MM.1S (cell line): Measurements from ENCODE around the gene PIK3C2G.

Source experiments
- DNase-seq: peaks from one replicate; pipeline ENCODE4 v3.0.0-alpha.2; 2015
- H2AFZ ChIP-seq: fragments of 300-600 bp; sonication (generic); 2 replicates; pipeline ENCODE4 v1.6.0; 2016; ENCODE audit warnings: antibody characterized with exemption, low read length
- H3F3A ChIP-seq: fragments of 300-600 bp; sonication (generic); 2 replicates; pipeline ENCODE4 v1.6.1; 2016; ENCODE audit warnings: mild to moderate bottlenecking, antibody characterized with exemption, low read length, moderate library complexity, mixed read lengths; ENCODE audit not compliant: insufficient read depth
- H3K27ac ChIP-seq: fragments of 300-600 bp; sonication (generic); 2 replicates; pipeline ENCODE4 v1.5.1; 2016; ENCODE audit warnings: mild to moderate bottlenecking, low read length
- H3K27me3 ChIP-seq: fragments of 300-600 bp; sonication (generic); replicated peaks from 2 replicates; pipeline ENCODE4 v1.6.0; 2016; ENCODE audit warnings: low read length; ENCODE audit not compliant: insufficient read depth
- H3K36me3 ChIP-seq: fragments of 300-600 bp; sonication (generic); replicated peaks from 2 replicates; pipeline ENCODE4 v1.6.1; 2016; ENCODE audit warnings: mild to moderate bottlenecking, low read length, mixed read lengths; ENCODE audit not compliant: insufficient read depth
- H3K4me1 ChIP-seq: fragments of 300-600 bp; sonication (generic); 2 replicates; pipeline ENCODE4 v1.6.1; 2016; ENCODE audit warnings: low read length, mixed read lengths
- H3K4me2 ChIP-seq: fragments of 300-600 bp; sonication (generic); 2 replicates; pipeline ENCODE4 v1.6.0; 2016; ENCODE audit warnings: low read depth, low read length
- H3K4me3 ChIP-seq: fragments of 300-600 bp; sonication (generic); 2 replicates; pipeline ENCODE4 v1.5.1; 2016; ENCODE audit warnings: low read length, mixed read lengths
- H3K79me2 ChIP-seq: fragments of 300-600 bp; sonication (generic); 2 replicates; pipeline ENCODE4 v1.6.1; 2016; ENCODE audit warnings: mixed run types, low read length, mixed read lengths
- H3K9ac ChIP-seq: fragments of 300-600 bp; sonication (generic); 2 replicates; pipeline ENCODE4 v1.6.1; 2016; ENCODE audit warnings: low read length, mixed read lengths
- H3K9me2 ChIP-seq: fragments of 300-600 bp; sonication (generic); replicated peaks from 2 replicates; pipeline ENCODE4 v1.6.1; 2016; ENCODE audit warnings: mild to moderate bottlenecking, low read length, mixed read lengths; ENCODE audit not compliant: insufficient read depth
- H3K9me3 ChIP-seq: fragments of 300-600 bp; sonication (generic); replicated peaks from 2 replicates; pipeline ENCODE4 v1.6.1; 2016; ENCODE audit warnings: mild to moderate bottlenecking, low read length, mixed read lengths; ENCODE audit not compliant: insufficient read depth
- H4K20me1 ChIP-seq: fragments of 300-600 bp; sonication (generic); 2 replicates; pipeline ENCODE4 v1.6.1; 2016; ENCODE audit warnings: mild to moderate bottlenecking, low read length, moderate library complexity, mixed read lengths; ENCODE audit not compliant: insufficient read depth
- EZH2 ChIP-seq: fragments of 300-600 bp; sonication (generic); optimal IDR thresholded peaks from 2 replicates; pipeline ENCODE3; 2017; ENCODE audit warnings: low read depth, mild to moderate bottlenecking, antibody characterized with exemption, low read length, mixed read lengths
- EZH2phosphoT487 ChIP-seq: fragments of 300-600 bp; sonication (generic); IDR thresholded peaks from 2 replicates; pipeline ENCODE4 v1.6.1; 2018; ENCODE audit warnings: antibody characterized with exemption, low read length
- TF ChIP-seq, protein P1 (sequence below): fragments of 300-600 bp; sonication (generic); IDR thresholded peaks from 2 replicates; pipeline ENCODE4 v1.5.1; 2016; ENCODE audit warnings: antibody characterized with exemption, low read length, mixed read lengths

Gene PIK3C2G

GRCh38 chr12:18546399-18546798, 285.1 kb downstream of the PIK3C2G start:
- no peak overlapping the region for H3K4me3 ChIP-seq
- DNase-seq: no peak
- no peaks in the 10 kb centered on the region for H3F3A ChIP-seq
- no peak for TF ChIP-seq EZH2
- TF ChIP-seq EZH2phosphoT487: no peak
- TF ChIP-seq, protein P1, sequence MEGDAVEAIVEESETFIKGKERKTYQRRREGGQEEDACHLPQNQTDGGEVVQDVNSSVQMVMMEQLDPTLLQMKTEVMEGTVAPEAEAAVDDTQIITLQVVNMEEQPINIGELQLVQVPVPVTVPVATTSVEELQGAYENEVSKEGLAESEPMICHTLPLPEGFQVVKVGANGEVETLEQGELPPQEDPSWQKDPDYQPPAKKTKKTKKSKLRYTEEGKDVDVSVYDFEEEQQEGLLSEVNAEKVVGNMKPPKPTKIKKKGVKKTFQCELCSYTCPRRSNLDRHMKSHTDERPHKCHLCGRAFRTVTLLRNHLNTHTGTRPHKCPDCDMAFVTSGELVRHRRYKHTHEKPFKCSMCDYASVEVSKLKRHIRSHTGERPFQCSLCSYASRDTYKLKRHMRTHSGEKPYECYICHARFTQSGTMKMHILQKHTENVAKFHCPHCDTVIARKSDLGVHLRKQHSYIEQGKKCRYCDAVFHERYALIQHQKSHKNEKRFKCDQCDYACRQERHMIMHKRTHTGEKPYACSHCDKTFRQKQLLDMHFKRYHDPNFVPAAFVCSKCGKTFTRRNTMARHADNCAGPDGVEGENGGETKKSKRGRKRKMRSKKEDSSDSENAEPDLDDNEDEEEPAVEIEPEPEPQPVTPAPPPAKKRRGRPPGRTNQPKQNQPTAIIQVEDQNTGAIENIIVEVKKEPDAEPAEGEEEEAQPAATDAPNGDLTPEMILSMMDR: no peak
- no peaks in the 10 kb centered on the region for H3K79me2 ChIP-seq
- H2AFZ ChIP-seq: no peak overlapping the region
- no peaks in the 10 kb centered on the region for H3K36me3 ChIP-seq
- no peaks in the 10 kb centered on the region for H3K27me3 ChIP-seq
- no peaks in the 10 kb centered on the region for H3K9me3 ChIP-seq
- H3K27ac ChIP-seq: no peak overlapping the region
- H3K4me1 ChIP-seq: no peaks in the 10 kb centered on the region
- H3K4me2 ChIP-seq: no peak overlapping the region
- H3K9me2 ChIP-seq: no peaks in the 10 kb centered on the region
- no peaks in the 10 kb centered on the region for H4K20me1 ChIP-seq
- H3K9ac ChIP-seq: no peak overlapping the region

DNA sequence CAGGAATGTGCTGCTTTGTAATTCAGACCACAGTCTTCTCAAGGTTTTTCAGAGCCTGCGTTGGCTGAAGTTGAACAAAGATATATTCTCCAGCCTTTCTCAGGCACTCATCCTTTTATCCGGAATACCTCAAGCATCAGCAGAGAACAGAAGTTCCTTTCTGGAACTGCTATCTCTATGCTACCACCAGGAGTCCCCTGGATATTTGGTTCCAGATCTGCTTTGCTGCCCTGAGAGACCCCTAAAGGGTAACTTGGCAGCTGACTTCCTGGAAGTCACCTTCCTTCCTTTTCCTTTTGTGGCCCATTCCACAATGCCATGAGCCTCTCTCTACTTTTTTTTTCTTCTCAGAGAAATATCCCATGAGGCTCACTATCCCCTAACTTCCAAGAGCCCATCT, 288.3 kb downstream of the PIK3C2G start:
- Histone ChIP-seq H3K4me2 (no peak overlapping the region), H3K36me3 (no peaks in the 10 kb centered on the region), H3K4me3 (no peak overlapping the region), H4K20me1 (no peaks in the 10 kb centered on the region), H3K27me3 (no peaks in the 10 kb centered on the region), H3K9ac (no peak overlapping the region), H3K4me1 (no peaks in the 10 kb centered on the region), H3K9me3 (no peaks in the 10 kb centered on the region), H2AFZ (no peak overlapping the region), H3K27ac (no peak overlapping the region), H3K9me2 (no peaks in the 10 kb centered on the region), H3K79me2 (no peaks in the 10 kb centered on the region), H3F3A (no peaks in the 10 kb centered on the region)
- no peak for DNase-seq
- TF ChIP-seq EZH2phosphoT487 (no peak), EZH2 (no peak)
- TF ChIP-seq, protein P1: no peak

DNA sequence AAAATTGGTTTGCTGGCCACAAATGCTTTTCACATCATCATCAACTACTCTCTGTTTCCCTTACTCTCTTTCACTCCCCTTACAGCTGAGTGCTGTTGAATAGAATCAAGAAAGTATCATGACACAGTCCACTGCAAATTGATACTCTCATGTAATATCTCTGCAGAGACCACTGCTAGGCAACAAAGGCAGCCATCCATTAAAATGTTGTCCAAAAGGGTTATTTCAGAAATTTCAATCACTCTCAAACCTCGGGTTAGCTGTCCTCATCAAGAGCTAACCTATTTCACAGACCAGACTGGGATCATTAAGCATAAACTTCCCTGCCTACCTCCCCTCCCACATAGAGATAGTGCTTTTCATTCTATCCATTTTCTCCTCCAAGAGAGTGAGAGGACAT, 289.8 kb downstream of the PIK3C2G start:
- H3K4me1 ChIP-seq: no peaks in the 10 kb centered on the region
- H3K4me3 ChIP-seq: no peak overlapping the region
- no peaks in the 10 kb centered on the region for H3K79me2 ChIP-seq
- no peaks in the 10 kb centered on the region for H3K36me3 ChIP-seq
- no peak overlapping the region for H2AFZ ChIP-seq
- no peaks in the 10 kb centered on the region for H3K9me3 ChIP-seq
- H3F3A ChIP-seq: no peaks in the 10 kb centered on the region
- no peak overlapping the region for H3K4me2 ChIP-seq
- TF ChIP-seq, protein P1: no peak
- TF ChIP-seq EZH2 (no peak), EZH2phosphoT487 (no peak)
- no peaks in the 10 kb centered on the region for H4K20me1 ChIP-seq
- no peak overlapping the region for H3K27ac ChIP-seq
- H3K9me2 ChIP-seq: no peaks in the 10 kb centered on the region
- H3K9ac ChIP-seq: no peak overlapping the region
- no peak for DNase-seq
- H3K27me3 ChIP-seq: no peaks in the 10 kb centered on the region

- no peak overlapping the region for H3K4me2 ChIP-seq
These were observed 290.4 kb downstream of the PIK3C2G start for GRCh38 chr12:18551701-18552100.

More at GRCh38 chr12:18551701-18552100, 290.4 kb downstream of the PIK3C2G start:
- H2AFZ ChIP-seq: no peak overlapping the region
- H3K9me2 ChIP-seq: no peaks in the 10 kb centered on the region
- H3K27ac ChIP-seq: no peak overlapping the region
- no peaks in the 10 kb centered on the region for H4K20me1 ChIP-seq
- H3K36me3 ChIP-seq: no peaks in the 10 kb centered on the region
- H3K9me3 ChIP-seq: no peaks in the 10 kb centered on the region
- H3F3A ChIP-seq: no peaks in the 10 kb centered on the region
- H3K4me3 ChIP-seq: no peak overlapping the region
- no peak for DNase-seq
- no peaks in the 10 kb centered on the region for H3K27me3 ChIP-seq
- H3K79me2 ChIP-seq: no peaks in the 10 kb centered on the region
- TF ChIP-seq EZH2 (no peak), EZH2phosphoT487 (no peak)
- TF ChIP-seq, protein P1: no peak
- H3K9ac ChIP-seq: no peak overlapping the region
- no peaks in the 10 kb centered on the region for H3K4me1 ChIP-seq
